Activated CD4-positive, alpha-beta T cell treated with anti-CD3 and anti-CD28 coated beads, Interleukin-10, Interleukin-2, amounts not matched to agents 100 ng/mL and 50 ng/mL, durations not matched to agents 16 hours and 8 hours (primary cell): ENCODE results near the gene CDON.
"Not testable (repeated sequence)": the region's sequence is repeated elsewhere in the genome, so short reads cannot be mapped to it uniquely, and the experiment has no call there.

Source experiments
- DNase-seq: peaks from one replicate; pipeline ENCODE4 v3.0.0-alpha.2; 2020

CDON gene

DNA sequence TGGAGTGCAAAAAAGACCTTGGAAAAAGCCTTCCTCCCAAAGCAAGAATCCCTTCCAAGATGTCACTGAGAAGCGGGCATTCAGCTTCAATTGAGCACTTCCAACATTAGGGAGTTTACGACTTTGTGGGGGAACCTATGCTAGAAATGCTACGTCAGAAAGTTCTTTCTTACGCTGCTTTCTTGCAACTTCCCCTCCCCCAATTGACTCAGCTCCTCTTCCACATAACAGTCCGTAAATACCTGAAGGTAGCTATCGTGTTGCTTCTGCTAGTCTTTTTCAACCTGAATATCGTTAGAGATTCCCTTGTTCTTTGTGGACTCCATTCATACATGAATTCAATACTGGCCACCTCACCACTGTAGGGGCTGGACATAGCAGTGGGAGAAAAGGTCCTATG, 69.8 kb downstream of the CDON start:
- no peak for DNase-seq

GRCh38 chr11:125990244-125990643, 72.4 kb downstream of the CDON start:
- peak; percentile 47 for DNase-seq

DNA sequence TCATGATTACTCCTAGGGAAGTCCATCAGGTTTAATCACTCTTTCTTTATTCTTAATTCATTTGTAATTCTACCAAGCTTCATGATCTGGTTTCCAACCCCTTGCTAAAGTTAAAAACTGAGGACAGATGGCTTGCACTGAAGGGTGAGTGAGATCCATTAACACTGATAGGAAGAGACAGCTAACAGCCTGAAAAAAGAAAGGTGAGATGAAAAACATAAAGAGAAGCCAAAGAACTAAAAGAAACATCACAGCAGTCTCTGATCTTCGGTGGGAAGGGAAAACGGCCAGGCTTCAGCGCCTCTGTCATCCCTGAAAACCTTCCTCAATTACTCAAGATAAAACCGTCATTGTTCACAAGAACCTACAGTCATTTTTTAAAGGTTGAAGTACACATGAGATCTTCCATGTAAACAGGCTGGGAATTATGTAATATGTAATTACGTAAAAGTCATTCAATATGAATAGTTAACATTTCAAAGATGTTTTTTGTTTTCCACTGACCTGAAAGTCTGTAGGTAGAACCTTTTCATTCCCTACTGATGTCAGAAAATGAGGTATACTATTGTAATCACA, 75.5 kb downstream of the CDON start:
- no peak for DNase-seq

DNA sequence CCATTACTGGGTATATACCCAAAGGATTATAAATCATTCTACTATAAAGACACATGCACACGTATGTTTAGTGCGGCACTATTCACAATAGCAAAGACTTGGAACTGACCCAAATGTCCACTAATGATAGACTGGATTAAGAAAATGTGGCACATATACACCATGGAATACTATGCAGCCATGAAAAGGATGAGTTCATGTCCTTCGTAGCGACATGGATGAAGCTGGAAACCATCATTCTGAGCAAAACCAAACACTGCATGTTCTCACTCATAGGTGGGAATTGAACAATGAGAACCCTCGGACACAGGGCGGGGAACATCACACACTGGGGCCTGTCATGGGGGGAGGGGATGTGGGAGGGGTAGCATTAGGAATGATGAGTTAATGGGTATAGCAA, 76.7 kb downstream of the CDON start:
- DNase-seq: not testable (repeated sequence)

DNA sequence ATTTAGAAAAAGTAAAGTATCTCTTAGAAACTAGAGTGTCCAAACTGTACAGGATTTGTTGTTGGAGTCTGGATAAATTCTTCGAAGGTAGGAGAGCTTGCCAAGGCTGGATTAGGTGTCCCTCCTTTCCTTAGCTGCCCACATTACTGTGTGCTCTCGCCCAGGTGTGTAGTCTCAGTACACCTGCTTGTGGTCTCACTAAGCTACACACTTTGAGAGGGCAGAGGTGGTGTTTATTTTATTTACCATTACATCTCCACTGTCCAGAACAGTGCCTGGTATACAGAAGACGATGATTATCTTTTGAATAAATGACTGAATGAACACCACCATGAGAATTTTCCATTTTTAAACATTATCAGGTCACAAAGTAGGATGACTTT, 80.3 kb downstream of the CDON start:
- DNase-seq: no peak

DNA sequence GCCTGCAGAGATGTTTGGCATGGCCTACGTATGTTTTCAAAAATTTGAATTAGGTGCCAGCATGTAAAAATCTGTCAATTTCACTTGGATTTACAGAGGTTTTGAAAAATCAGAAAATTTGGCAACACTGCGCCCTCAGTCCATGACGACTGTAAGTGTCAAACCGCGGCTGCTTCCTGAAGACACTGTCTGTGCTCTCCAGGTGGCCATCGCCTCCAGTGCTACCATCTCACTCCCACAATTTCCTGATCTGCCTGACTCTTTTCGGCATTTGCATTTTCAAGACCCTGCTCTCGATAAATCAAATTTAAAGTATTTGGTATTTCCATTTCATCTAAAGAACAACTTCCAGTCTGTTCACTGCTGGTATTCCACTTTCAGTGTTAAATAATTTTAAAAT, 82.2 kb downstream of the CDON start:
- DNase-seq: no peak

- no peak for DNase-seq
Measured at GRCh38 chr11:125979511-125979910, 83.2 kb downstream of the CDON start.

DNA sequence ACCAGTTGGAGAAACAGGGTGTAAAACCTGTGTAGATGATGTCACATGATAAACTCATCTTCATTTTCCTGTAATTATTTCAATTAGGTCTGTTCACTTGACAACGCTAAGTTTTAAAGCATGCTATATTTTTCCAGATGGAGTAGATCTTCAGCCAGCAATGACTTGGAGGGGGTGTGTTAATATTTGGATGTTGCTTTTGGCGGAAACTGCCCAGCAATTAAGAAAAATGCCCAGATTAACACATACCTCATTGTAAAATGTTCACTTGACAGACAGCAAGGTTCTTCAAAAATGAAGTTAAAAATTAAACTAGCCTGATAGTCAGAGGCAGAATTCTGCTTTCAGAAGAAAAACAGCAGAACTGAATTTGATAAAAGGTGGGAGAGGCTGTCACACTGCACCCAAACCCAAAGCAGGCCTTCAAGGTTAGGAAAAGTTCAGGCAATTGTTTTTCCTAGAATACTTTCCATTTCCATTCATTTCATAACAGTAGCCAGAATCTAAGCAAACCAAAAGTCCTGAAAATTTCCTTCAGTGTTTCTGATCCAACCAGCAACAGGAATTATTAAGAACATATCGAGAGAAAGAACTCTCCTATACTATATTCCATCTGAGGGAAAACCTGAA, 83.8 kb downstream of the CDON start:
- no peak for DNase-seq

DNA sequence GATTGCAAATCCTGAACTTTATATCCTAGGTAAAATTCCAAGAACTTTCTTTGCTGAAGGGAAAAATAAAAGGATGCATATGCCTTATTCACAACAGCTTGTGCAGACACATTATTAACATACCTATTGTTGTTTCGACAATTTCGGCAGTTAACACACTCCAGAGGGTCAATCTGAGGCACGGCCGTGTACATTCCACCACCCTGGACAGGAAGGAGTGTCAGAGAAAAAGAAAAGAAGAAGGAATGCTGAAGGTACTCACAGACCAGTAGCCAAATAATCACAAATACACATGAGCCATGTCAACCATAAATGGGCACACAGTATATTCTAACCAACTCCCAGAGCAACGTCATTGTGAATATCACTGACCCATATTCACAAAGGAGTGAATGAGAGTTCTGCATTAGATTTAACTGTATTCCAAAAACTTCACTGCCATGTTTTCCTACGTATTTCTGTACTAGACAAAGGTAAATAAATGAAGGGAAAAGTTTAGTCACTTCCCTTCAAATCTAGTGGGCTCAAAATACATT, 84.4 kb downstream of the CDON start:
- no peak for DNase-seq

GRCh38 chr11:125977333-125977732, 85.3 kb downstream of the CDON start:
- no peak for DNase-seq

DNA sequence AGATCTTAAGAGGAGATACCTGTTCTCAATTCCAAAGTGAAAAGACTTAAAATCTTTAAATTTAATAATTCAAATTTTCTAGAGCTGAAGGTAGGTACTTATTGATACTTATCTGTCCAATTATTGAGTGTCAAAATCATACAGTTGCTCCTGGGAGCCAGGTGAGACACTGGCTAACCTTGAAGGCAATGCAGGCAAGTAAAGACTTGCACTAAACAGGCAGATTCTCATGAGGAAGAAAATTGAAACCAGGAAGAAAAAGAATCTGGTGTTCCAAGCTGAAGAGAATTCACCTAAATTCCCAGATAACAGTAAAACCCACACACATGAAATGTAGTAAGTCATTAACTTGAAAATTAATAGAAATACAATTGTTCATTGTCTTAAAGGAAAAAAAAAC, 86.5 kb downstream of the CDON start:
- DNase-seq: no peak

- no peak for DNase-seq
Measured at GRCh38 chr11:125975634-125976033, 87.0 kb downstream of the CDON start.

DNA sequence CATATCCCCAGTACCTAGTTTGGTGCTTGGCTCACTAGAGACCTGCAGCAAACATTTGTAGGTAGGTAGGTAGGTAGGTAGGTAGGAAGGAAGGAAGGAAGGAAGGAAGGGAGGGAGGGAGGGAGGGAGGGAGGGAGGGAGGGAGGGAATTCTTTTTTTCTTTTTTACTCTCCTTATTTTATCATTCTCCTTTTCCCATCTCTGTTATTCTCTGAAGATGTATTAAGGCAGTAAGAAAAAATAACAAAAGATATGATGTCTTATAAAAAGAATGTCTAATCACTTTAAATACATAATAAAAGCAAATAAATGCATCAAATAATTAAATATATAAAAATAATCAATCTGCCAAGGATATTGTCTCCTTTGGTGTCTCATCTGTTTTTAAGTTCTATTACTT, 88.4 kb downstream of the CDON start:
- no peak for DNase-seq

DNA sequence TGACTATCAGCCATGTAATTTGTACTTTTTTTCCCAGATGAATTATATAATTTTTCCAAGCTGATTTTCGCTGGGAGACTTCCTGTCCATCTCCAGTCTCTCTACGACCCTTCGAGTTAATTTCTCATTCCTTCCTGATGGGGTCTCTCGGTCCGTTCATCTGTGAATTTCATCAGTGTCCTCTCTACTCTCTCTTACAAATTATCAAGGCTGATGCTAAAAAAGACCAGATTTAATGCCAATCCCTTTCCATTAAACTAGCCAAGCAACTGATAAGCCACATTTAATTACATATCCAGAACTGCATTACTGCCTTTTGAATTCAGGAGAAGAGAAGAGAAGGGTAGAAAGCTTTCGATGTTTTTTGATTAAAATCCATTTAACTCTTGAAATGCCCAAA, 91.0 kb downstream of the CDON start:
- no peak for DNase-seq

GRCh38 chr11:125968354-125968753, 94.3 kb downstream of the CDON start:
- no peak for DNase-seq

DNA sequence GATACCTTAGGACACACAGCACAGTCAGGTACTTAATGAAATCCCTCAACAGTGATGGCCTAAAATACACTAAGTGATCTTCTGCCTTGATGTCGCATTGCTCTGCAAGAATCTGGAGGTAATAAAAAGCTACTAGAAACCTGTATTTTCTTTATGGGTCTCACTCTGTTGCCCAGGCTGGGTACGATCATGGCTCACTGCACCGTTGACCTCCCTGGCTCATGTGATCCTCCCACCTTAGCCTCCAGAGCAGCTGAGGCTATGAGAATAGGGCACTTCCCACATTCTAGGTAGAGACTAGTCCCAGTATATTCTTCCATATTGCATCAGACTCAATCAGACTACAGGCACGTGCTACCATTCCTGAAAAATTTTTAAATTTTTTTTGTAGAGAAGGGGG, 95.2 kb downstream of the CDON start:
- no peak for DNase-seq

GRCh38 chr11:125960771-125961170, 101.9 kb downstream of the CDON start:
- DNase-seq: no peak

DNA sequence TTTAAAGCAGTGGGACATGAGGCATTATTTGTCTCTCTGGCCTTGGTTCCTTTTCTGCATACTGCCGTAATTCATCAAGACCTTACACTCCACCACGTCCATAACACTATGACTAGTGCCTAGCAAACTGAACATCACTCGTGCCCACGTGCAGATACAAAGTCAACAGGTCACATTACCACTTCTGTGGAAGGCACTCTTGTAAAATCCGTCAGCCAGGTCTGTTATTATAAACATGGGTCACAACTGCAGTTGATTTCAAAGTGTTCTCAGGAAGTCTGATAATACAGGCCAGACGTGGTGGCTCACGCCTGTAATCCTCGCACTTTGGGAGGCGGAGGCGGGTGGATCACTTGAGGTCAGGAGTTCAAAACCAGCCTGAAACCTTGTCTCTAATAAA, 102.7 kb downstream of the CDON start:
- no peak for DNase-seq

- DNase-seq: no peak
Measured at GRCh38 chr11:125959511-125959910, 103.2 kb downstream of the CDON start.

DNA sequence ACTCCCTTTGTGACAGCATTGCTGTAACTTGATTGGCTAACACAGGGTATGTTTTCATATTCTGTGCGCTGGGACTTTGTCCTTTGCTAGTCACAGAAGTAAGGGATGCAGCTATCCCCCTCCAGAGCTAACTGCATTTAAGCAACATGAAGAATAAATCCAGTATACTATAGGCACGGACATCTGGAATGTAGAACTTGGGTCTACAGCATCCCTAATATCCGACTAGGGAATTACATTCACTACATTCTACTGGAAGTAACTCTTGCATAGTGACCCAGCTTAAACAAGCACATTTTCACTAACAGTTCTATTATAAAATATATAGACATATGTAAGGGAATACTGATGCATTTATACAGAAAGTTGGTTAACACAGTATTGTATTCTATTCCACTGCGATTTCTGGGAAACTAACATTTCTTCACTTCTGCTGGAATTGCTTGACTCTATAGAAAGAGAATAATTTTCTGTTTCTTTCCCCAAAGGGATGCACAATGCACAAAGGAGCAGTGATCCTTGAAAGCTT, 103.7 kb downstream of the CDON start:
- no peak for DNase-seq

DNA sequence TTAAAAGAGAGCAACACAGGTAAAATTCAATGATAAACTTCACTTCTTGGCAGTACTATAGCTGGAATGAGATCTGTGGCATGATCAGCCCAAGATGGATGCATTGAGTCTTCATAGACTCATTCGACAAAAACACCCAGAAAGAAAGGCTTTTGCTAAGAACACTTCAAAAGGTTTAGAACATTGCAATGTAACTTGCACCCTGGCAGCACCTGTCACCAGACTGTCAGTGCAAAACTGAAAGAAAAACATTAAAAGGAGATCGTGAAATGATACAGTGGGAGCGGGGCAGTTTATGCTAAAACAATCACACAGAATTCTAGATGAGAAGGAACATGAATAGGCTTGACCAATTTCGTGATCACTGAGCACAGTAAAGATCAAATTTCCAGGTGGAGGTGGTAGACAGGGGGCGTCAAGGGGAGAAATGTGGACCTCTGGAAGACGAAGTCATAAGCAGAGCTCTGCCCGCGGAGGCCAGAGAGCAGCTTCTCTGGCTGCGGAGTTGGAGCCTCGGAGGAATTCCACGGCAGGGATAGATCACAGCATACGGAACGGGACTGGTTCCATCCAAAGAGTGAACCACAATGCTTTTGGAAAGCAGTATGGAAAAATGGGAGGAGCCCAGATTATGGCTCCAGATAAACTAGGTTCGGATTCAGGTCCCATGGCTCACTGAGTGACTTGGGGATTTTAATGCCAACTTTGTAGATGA, 104.9 kb downstream of the CDON start:
- no peak for DNase-seq

DNA sequence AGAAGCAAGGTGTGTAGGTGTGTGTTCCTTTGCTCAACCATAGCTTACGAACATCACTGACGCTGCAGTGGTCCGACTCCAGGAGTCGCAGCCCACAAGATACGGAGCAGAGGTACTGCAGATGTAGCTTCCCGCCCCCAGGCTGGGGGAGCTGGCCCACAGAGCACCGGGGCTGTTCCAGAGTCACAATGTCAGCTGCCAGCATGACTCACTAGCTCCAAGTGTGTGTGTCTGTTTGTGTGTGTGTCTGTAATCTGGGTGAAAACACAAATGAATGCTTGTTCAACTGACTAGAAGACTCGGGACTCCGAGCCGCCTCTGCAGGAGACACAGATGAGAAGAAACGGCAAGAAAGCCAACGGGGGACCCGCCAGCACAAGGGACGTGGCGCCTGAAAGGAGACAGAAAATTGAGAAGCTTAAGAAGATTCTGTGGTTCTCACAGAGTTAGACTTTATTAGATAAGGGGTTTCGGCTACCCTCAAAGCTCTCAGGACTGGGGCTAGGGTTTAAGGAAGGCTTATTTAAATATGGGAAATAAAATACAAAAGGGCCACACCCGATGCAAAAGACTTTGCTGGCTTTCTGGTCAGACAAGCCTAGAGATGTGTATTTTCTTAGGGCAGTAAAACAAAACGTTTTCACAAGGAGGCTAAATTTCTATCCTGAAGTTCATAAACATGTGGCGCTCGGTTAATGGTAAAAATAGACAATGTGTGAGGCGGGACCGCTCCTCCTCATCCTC, 106.1 kb downstream of the CDON start:
- no peak for DNase-seq

DNA sequence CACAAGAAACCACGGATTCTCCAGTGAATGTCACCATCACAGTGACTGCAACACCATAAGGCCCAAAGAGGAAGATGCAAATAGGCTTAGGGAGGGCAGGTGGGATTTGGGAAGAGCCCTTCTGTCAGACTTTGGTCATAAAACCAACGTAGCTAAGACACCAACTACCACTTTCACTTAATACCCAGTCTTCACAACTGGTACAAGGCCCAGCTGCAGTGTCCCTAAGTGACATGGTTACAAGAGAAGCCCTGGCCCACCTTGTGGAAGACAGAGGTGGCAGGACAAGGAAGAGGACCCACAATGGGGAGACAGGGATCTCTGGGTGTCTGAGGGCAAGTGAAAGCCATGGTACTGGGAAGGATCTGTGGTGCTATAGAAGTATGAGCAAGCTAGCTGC, 106.8 kb downstream of the CDON start:
- no peak for DNase-seq
